ENCODE data around the gene HAAO. TPM values are rescaled to one million over a fixed set of nuclear protein-coding genes. Genes with fewer than 3 reads are reported as not detected.

HAAO gene
- total RNA-seq, 1 donor from 2014 or later = 0.62 TPM

- DNase-seq = no peak
These were observed 20.6 kb upstream of the HAAO start for GRCh38 chr2:42812899-42813479.

GRCh38 chr2:42810971-42811811, 18.8 kb upstream of the HAAO start:
- DNase-seq = peak; percentile 63

- peak; percentile 90 for DNase-seq
These were observed 18.0 kb upstream of the HAAO start for GRCh38 chr2:42810121-42810970.

GRCh38 chr2:42809819-42810120, 17.4 kb upstream of the HAAO start:
- DNase-seq = peak; percentile 80

GRCh38 chr2:42809131-42809818, 16.9 kb upstream of the HAAO start:
- no peak for DNase-seq

GRCh38 chr2:42808301-42808700, 15.9 kb upstream of the HAAO start:
- no peak for DNase-seq

- DNase-seq = no peak
These were observed 14.4 kb upstream of the HAAO start for GRCh38 chr2:42806786-42807185.

GRCh38 chr2:42804891-42805290, 12.5 kb upstream of the HAAO start:
- peak; percentile 46 for DNase-seq

- DNase-seq = no peak
These were observed 12.0 kb upstream of the HAAO start for GRCh38 chr2:42804338-42804737.

GRCh38 chr2:42802150-42802549, 9.8 kb upstream of the HAAO start:
- no peak for DNase-seq

GRCh38 chr2:42801381-42801780, 9.0 kb upstream of the HAAO start:
- no peak for DNase-seq

GRCh38 chr2:42800981-42801380, 8.6 kb upstream of the HAAO start:
- no peak for DNase-seq

GRCh38 chr2:42800461-42800962, 8.1 kb upstream of the HAAO start:
- DNase-seq = no peak

- DNase-seq = no peak
These were observed 7.5 kb upstream of the HAAO start for GRCh38 chr2:42799881-42800280.

- no peak for DNase-seq
These were observed 4.9 kb upstream of the HAAO start for GRCh38 chr2:42797281-42797680.

GRCh38 chr2:42796427-42797248, 4.3 kb upstream of the HAAO start:
- DNase-seq = no peak

- DNase-seq = no peak
These were observed 3.5 kb upstream of the HAAO start for GRCh38 chr2:42795841-42796301.

GRCh38 chr2:42795275-42795674, 2.9 kb upstream of the HAAO start:
- no peak for DNase-seq

GRCh38 chr2:42794271-42795046, 2.1 kb upstream of the HAAO start:
- DNase-seq = no peak

Measured in occipital lobe (tissue), 2 donors.